ENCODE data around the gene GFER.

DNA sequence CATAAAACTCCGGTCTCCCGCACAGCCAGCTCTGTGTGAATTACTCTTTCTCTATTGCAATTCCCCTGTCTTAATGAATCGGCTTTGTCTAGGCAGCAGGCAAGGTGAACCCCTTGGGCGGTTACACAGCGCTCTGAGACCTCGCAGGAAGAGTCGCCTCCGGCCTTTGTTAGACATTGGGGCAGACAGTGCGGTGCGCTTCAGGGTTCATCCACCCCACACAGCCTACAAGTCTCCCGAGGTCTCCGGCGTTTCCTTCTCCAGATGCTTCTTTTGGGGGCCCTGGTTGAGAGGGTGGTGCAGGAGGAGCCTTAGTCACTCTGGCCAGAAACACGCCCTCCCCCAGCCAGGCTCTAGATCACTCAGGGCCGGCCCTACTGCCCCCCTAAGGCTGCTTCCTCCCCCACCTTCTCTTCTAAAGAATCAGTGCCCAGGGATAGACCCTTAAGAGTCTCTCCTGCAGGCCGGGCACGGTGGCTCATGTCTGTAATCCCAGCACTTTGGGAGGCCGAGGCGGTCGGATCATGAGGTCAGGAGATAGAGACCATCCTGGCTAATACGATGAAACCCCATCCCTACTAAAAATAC, 39.3 kb upstream of the GFER start:
- TF ChIP-seq, protein P1, sequence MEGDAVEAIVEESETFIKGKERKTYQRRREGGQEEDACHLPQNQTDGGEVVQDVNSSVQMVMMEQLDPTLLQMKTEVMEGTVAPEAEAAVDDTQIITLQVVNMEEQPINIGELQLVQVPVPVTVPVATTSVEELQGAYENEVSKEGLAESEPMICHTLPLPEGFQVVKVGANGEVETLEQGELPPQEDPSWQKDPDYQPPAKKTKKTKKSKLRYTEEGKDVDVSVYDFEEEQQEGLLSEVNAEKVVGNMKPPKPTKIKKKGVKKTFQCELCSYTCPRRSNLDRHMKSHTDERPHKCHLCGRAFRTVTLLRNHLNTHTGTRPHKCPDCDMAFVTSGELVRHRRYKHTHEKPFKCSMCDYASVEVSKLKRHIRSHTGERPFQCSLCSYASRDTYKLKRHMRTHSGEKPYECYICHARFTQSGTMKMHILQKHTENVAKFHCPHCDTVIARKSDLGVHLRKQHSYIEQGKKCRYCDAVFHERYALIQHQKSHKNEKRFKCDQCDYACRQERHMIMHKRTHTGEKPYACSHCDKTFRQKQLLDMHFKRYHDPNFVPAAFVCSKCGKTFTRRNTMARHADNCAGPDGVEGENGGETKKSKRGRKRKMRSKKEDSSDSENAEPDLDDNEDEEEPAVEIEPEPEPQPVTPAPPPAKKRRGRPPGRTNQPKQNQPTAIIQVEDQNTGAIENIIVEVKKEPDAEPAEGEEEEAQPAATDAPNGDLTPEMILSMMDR (optimal IDR thresholded peaks at IDR 0.05 in 1 of 3, IDR thresholded peaks at IDR 0.05 in 1 of 3, conservative IDR thresholded peaks at IDR 0.05 in 1 of 3; ENCODE audit: extremely low read depth in 1 of 3, insufficient read depth in 2 of 3, low read length in 3 of 3), result no peak
- no peak for TF ChIP-seq EZH2 (IDR thresholded peaks at IDR 0.05; ENCODE audit: low read length)

Data from keratinocyte (primary cell).